ENCODE data around the gene GSTT4. TPM values are rescaled to one million over a fixed set of nuclear protein-coding genes. Genes with fewer than 3 reads are reported as not detected.

The GSTT4 gene
- total RNA-seq, 4 donors from 2014 or later, result not detected

GRCh38 chr22:24028533-24028932 is 23.3 kb upstream of the GSTT4 start:
- intact Hi-C loops (cut with DNase I; ENCODE audit: low total_unique reads), result no loop called here
- in situ Hi-C loops (cut with MboI; ENCODE audit: low pct_ligation_motif_present in 1 of 4, low pct_unique_long_range_greater_than_20kb in 1 of 4, low sequenced_read_pairs in 3 of 4), result no loop called here
- Histone ChIP-seq H3K27ac (no peak overlapping the region), H3K27me3 (no peaks in the 10 kb centered on the region), H3K9me3 (no peaks in the 10 kb centered on the region), H3K36me3 (no peaks in the 10 kb centered on the region), H3K4me3 (no peak overlapping the region), H3K4me1 (peaks cover 0 to 11% (median 2%) of the 10 kb centered on the region in 4 donors)
- TF ChIP-seq POLR2AphosphoS5 (IDR thresholded peaks at IDR 0.05) (no peak), CTCF (IDR thresholded peaks at IDR 0.05) (no peak), POLR2A (IDR thresholded peaks at IDR 0.05) (no peak), EP300 (IDR thresholded peaks at IDR 0.05; ENCODE audit: low read depth) (no peak)
- no peak for DNase-seq
- 40 to 50% methylated on average over 1 to 2 of the region's 2 CpGs for WGBS, 2 donors (ENCODE audit: low coverage in 1 of 2)

GRCh38 chr22:24027991-24028390 is 22.7 kb upstream of the GSTT4 start:
- WGBS, 2 donors (ENCODE audit: low coverage in 1 of 2), result 45 to 83% methylated on average over 2 of the region's 2 CpGs
- DNase-seq, result no peak
- intact Hi-C loops (cut with DNase I; ENCODE audit: low total_unique reads), result no loop called here
- Histone ChIP-seq H3K9me3 (no peaks in the 10 kb centered on the region), H3K36me3 (no peaks in the 10 kb centered on the region), H3K27me3 (no peaks in the 10 kb centered on the region), H3K27ac (no peak overlapping the region), H3K4me3 (no peak overlapping the region), H3K4me1 (peaks cover 0 to 11% (median 4%) of the 10 kb centered on the region in 4 donors)
- in situ Hi-C loops (cut with MboI; ENCODE audit: low pct_ligation_motif_present in 1 of 4, low pct_unique_long_range_greater_than_20kb in 1 of 4, low sequenced_read_pairs in 3 of 4), result no loop called here
- TF ChIP-seq CTCF (IDR thresholded peaks at IDR 0.05) (no peak), POLR2AphosphoS5 (IDR thresholded peaks at IDR 0.05) (no peak), POLR2A (IDR thresholded peaks at IDR 0.05) (no peak), EP300 (IDR thresholded peaks at IDR 0.05; ENCODE audit: low read depth) (no peak)

GRCh38 chr22:24027389-24027975 is 22.2 kb upstream of the GSTT4 start:
- 79 to 82% methylated on average over 2 to 3 of the region's 3 CpGs for WGBS, 2 donors (ENCODE audit: low coverage in 1 of 2)
- no peak for DNase-seq
- TF ChIP-seq POLR2AphosphoS5 (IDR thresholded peaks at IDR 0.05), result no peak
- TF ChIP-seq EP300 (IDR thresholded peaks at IDR 0.05; ENCODE audit: low read depth), result no peak
- no peak for TF ChIP-seq POLR2A (IDR thresholded peaks at IDR 0.05)
- no peak for TF ChIP-seq CTCF (IDR thresholded peaks at IDR 0.05)
- H3K4me3 ChIP-seq, result no peak overlapping the region
- in situ Hi-C loops (cut with MboI; ENCODE audit: low pct_ligation_motif_present in 1 of 4, low pct_unique_long_range_greater_than_20kb in 1 of 4, low sequenced_read_pairs in 3 of 4), result no loop called here
- H3K27me3 ChIP-seq, result no peaks in the 10 kb centered on the region
- H3K9me3 ChIP-seq, result no peaks in the 10 kb centered on the region
- no peaks in the 10 kb centered on the region for H3K36me3 ChIP-seq
- intact Hi-C loops (cut with DNase I; ENCODE audit: low total_unique reads), result no loop called here
- H3K4me1 ChIP-seq, result peaks cover 0 to 11% (median 4%) of the 10 kb centered on the region in 4 donors
- no peak overlapping the region for H3K27ac ChIP-seq

- no peak for DNase-seq
Measured at GRCh38 chr22:24026733-24027132, 21.5 kb upstream of the GSTT4 start.

More at GRCh38 chr22:24026733-24027132, 21.5 kb upstream of the GSTT4 start:
- H3K4me1 ChIP-seq, result peaks cover 0 to 11% (median 4%) of the 10 kb centered on the region in 4 donors
- no peaks in the 10 kb centered on the region for H3K36me3 ChIP-seq
- H3K27me3 ChIP-seq, result no peaks in the 10 kb centered on the region
- no peak overlapping the region for H3K4me3 ChIP-seq
- H3K9me3 ChIP-seq, result no peaks in the 10 kb centered on the region
- in situ Hi-C loops (cut with MboI; ENCODE audit: low pct_ligation_motif_present in 1 of 4, low pct_unique_long_range_greater_than_20kb in 1 of 4, low sequenced_read_pairs in 3 of 4), result no loop called here
- WGBS, 2 donors (ENCODE audit: low coverage in 1 of 2), result 90 to 91% methylated on average over 3 of the region's 3 CpGs
- no peak overlapping the region for H3K27ac ChIP-seq
- intact Hi-C loops (cut with DNase I; ENCODE audit: low total_unique reads), result no loop called here
- no peak for TF ChIP-seq POLR2AphosphoS5 (IDR thresholded peaks at IDR 0.05)
- no peak for TF ChIP-seq CTCF (IDR thresholded peaks at IDR 0.05)
- no peak for TF ChIP-seq POLR2A (IDR thresholded peaks at IDR 0.05)
- no peak for TF ChIP-seq EP300 (IDR thresholded peaks at IDR 0.05; ENCODE audit: low read depth)

Data from transverse colon (tissue), 4 donors.